Smooth muscle cell (in vitro differentiated cells): ENCODE data around the gene OTOG. TPM values are rescaled to one million over a fixed set of nuclear protein-coding genes. Genes with fewer than 3 reads are reported as not detected.

ENCODE experiments used
- DNase-seq: peaks from one replicate; lab custom pipeline; 2025; ENCODE audit not compliant: unreplicated experiment; lab: John Stamatoyannopoulos, UW
- H2AFZ ChIP-seq: fragments of 200-600 bp; sonication (generic); 2 replicates; pipeline ENCODE4 v1.6.0; 2016; ENCODE audit warnings: antibody characterized with exemption, low read depth, mild to moderate bottlenecking
- H3F3A ChIP-seq: fragments of 200-600 bp; sonication (generic); 2 replicates; pipeline ENCODE4 v1.6.0; 2017; ENCODE audit warnings: antibody characterized with exemption, low read depth
- H3K27ac ChIP-seq: fragments of 200-600 bp; sonication (generic); 2 replicates; pipeline ENCODE4 v1.5.1; 2016; ENCODE audit warnings: low read depth, mild to moderate bottlenecking
- H3K27me3 ChIP-seq: fragments of 200-600 bp; sonication (generic); 2 replicates; pipeline ENCODE4 v1.6.1; 2016; ENCODE audit warnings: low read depth, mild to moderate bottlenecking
- H3K36me3 ChIP-seq: fragments of 200-600 bp; sonication (generic); 2 replicates; pipeline ENCODE4 v1.5.1; 2016; ENCODE audit warnings: low read depth
- H3K4me1 ChIP-seq: fragments of 200-600 bp; sonication (generic); 2 replicates; pipeline ENCODE4 v1.5.1; 2016; ENCODE audit warnings: low read depth
- H3K4me2 ChIP-seq: fragments of 200-600 bp; sonication (generic); 2 replicates; pipeline ENCODE4 v1.6.0; 2016; ENCODE audit warnings: mild to moderate bottlenecking
- H3K4me3 ChIP-seq: fragments of 200-600 bp; sonication (generic); 2 replicates; pipeline ENCODE4 v1.5.1; 2016; ENCODE audit warnings: mild to moderate bottlenecking
- H3K79me2 ChIP-seq: fragments of 200-600 bp; sonication (generic); 2 replicates; pipeline ENCODE4 v1.6.0; 2016; ENCODE audit warnings: low read depth, mild to moderate bottlenecking
- H3K9ac ChIP-seq: fragments of 200-600 bp; sonication (generic); 2 replicates; pipeline ENCODE4 v1.6.0; 2016; ENCODE audit warnings: low read depth
- H3K9me3 ChIP-seq: fragments of 200-600 bp; sonication (generic); replicated peaks from 2 replicates; pipeline ENCODE4 v1.5.1; 2016; ENCODE audit warnings: low read depth
- H4K20me1 ChIP-seq: fragments of 200-600 bp; sonication (generic); 2 replicates; pipeline ENCODE4 v1.6.0; 2016; ENCODE audit warnings: low read depth
- WGBS: methylation state at CpG from one replicate; pipeline ENCODE4 v1.1.7; 2016; ENCODE audit warnings: low lambda C conversion rate; 5-methylcytosine and 5-hydroxymethylcytosine counted together
- polyA plus RNA-seq: library from polyadenylated mRNA; unstranded; fragments of >200 nt; fragmentation: Nextera tagmentation; extraction: Ambion mirVana; gene quantifications from 2 replicates; pipeline ENCODE4 v1.2.1, GENCODE V29; 2016
- total RNA-seq: library from RNA; depleted of rRNA; stranded (reverse); fragments of >200 nt; gene quantifications from 2 replicates; pipeline ENCODE4 v1.2.3, GENCODE V29; 2014
- TF ChIP-seq, protein P1 (sequence below): fragments of 200-600 bp; sonication (generic); IDR thresholded peaks from 2 replicates; pipeline ENCODE4 v1.5.1; 2017; ENCODE audit warnings: borderline replicate concordance, mild to moderate bottlenecking, antibody characterized with exemption; ENCODE audit not compliant: insufficient read depth, poor library complexity, severe bottlenecking

Gene OTOG
- total and polyA plus RNA-seq, 2 experiments from 2014 or later, result not detected

DNA sequence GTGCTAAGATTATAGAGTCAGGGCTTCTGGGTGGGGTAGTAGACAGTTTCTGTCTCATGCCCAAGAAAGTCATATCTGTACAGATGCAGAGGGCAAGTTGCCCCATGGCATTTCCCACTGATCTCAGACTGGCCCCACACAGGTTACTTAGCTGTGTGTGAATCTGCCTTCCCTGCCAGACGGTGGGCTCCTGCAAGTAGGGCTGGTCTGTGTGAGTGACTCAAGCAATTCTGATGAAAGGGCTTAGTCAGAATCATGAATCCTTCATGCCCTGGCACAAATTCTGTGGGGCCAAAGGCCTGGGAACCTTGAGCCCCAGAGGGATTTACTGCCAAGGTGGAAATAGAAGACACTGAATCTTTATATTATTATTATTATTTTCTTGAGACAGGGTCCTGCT lies 33.2 kb upstream of the OTOG start:
- no peak overlapping the region for H3K4me3 ChIP-seq
- no peak overlapping the region for H3K9ac ChIP-seq
- H4K20me1 ChIP-seq, result no peaks in the 10 kb centered on the region
- H3F3A ChIP-seq, result no peaks in the 10 kb centered on the region
- DNase-seq, result no peak
- TF ChIP-seq, protein P1, sequence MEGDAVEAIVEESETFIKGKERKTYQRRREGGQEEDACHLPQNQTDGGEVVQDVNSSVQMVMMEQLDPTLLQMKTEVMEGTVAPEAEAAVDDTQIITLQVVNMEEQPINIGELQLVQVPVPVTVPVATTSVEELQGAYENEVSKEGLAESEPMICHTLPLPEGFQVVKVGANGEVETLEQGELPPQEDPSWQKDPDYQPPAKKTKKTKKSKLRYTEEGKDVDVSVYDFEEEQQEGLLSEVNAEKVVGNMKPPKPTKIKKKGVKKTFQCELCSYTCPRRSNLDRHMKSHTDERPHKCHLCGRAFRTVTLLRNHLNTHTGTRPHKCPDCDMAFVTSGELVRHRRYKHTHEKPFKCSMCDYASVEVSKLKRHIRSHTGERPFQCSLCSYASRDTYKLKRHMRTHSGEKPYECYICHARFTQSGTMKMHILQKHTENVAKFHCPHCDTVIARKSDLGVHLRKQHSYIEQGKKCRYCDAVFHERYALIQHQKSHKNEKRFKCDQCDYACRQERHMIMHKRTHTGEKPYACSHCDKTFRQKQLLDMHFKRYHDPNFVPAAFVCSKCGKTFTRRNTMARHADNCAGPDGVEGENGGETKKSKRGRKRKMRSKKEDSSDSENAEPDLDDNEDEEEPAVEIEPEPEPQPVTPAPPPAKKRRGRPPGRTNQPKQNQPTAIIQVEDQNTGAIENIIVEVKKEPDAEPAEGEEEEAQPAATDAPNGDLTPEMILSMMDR, result no peak
- H3K27ac ChIP-seq, result no peak overlapping the region
- no peak overlapping the region for H3K4me2 ChIP-seq
- no peaks in the 10 kb centered on the region for H3K36me3 ChIP-seq
- H3K9me3 ChIP-seq, result no peaks in the 10 kb centered on the region
- no peaks in the 10 kb centered on the region for H3K4me1 ChIP-seq
- H2AFZ ChIP-seq, result no peak overlapping the region
- WGBS, result 32% methylated on average over 1 of the region's 1 CpG
- peaks cover 7% of the 10 kb centered on the region for H3K27me3 ChIP-seq
- H3K79me2 ChIP-seq, result no peaks in the 10 kb centered on the region

DNA sequence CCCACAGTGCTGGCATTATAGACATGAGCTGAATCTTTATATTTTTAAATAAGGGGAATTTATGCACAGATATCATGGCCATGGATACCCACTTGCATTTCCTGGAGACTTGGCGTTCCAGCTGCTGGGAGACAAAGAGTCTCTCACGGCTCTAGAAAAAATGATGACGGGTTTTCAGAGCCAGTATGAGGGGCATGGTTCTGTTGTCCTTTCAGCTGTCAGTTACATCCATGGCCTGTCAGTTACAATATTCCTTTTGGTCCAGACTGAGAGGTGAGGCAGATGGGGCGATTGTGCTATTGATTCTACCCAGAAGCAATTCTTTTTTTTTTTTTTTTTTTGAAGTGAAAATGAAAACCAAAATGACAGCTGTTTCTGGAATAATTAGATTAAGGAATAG lies 32.6 kb upstream of the OTOG start:
- Histone ChIP-seq H4K20me1 (no peaks in the 10 kb centered on the region), H2AFZ (no peak overlapping the region), H3K27me3 (peaks cover 7% of the 10 kb centered on the region), H3K9me3 (no peaks in the 10 kb centered on the region), H3K36me3 (no peaks in the 10 kb centered on the region), H3K4me3 (no peak overlapping the region), H3K27ac (no peak overlapping the region), H3K79me2 (no peaks in the 10 kb centered on the region), H3K4me1 (no peaks in the 10 kb centered on the region), H3K4me2 (no peak overlapping the region), H3K9ac (no peak overlapping the region), H3F3A (no peaks in the 10 kb centered on the region)
- TF ChIP-seq, protein P1, result no peak
- WGBS, result 89% methylated on average over 4 of the region's 4 CpGs
- DNase-seq, result no peak

DNA sequence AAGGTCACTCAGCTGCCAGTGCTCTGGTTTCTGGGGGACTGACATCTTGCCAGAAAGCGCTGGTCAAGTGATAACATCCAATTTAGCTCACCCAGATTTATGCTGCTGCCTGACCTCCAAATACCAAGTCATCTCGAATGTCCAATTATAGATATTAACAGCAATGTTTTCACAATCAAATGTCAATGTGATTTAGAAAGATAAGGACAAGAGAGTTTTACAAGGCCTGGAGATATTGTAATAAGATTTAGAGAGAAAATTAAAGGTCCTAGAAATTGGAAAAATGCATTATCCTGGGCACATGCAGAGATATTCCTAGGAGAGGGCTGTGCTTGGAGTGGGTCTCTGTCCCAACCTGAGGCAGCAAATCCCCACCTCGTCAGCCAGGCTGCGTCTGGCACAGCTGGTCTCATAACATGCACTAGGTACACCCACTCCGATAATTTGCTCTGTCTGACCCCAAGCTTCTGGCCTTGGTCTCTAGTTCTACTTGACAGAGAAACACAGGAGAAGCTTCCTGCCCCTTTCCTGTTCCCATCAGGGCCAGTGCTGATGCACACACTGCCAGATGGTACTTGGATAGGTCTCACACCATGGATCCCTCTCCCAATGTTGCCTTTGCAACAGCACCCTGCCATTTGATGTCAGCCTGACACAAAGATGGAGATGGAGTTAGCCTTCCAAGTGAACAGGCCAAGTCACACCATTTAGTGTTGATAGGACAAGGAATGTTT lies 31.4 kb upstream of the OTOG start:
- no peaks in the 10 kb centered on the region for H3K4me1 ChIP-seq
- H3K27ac ChIP-seq, result no peak overlapping the region
- no peak for DNase-seq
- H3K79me2 ChIP-seq, result no peaks in the 10 kb centered on the region
- H3K27me3 ChIP-seq, result peaks cover 7% of the 10 kb centered on the region
- 89% methylated on average over 5 of the region's 5 CpGs for WGBS
- TF ChIP-seq, protein P1, result no peak
- H3F3A ChIP-seq, result no peaks in the 10 kb centered on the region
- no peak overlapping the region for H2AFZ ChIP-seq
- H3K9me3 ChIP-seq, result no peaks in the 10 kb centered on the region
- no peak overlapping the region for H3K4me2 ChIP-seq
- H3K36me3 ChIP-seq, result no peaks in the 10 kb centered on the region
- no peak overlapping the region for H3K4me3 ChIP-seq
- H4K20me1 ChIP-seq, result no peaks in the 10 kb centered on the region
- no peak overlapping the region for H3K9ac ChIP-seq
